HPDE6-E6E7 (cell line): ENCODE measurements around the gene SLC7A6OS.

Source experiments
- DNase-seq: peaks from one replicate; pipeline ENCODE4 v3.0.0; 2011; ENCODE audit warnings: missing footprints; ENCODE audit errors: extremely low spot score

SLC7A6OS gene

DNA sequence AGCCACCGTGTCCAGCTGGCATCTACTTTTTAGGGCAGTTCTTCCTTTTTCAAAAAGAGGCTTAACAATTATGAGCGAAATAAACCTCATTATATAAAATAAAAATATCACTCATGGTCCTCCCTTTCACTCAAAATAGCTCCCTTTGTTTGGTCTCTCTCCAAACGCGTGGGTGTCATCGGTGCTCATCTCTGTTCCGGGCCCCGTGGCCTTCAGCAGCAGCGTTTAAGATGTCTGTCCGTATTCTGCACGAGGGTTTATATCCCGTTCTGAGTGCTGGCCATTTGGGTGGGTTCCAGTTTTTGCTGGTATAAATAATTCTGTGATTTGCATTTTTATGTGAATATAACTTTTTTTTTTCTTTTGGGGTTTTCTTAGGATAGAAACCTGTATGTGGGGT is 33.5 kb upstream of the SLC7A6OS start:
- DNase-seq, result no peak

DNA sequence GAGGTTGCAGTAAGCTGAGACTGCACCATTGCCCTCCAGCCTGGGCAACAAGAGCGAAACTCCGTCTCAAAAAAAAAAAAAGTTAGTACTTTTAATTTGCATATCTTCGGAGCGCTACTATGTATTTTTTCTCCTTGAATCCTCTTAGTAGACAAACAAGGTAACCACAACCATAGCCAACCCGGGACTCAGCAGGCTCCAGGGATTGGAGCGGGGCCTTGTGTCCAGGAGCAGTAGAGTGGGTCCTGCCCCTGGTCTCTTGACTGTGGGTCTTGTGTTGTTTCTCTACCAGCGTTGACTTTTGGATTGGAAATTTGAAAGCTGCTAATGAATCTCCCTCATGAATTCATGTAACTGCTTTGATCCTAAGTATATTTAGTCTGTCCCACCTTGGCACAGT is 32.4 kb upstream of the SLC7A6OS start:
- DNase-seq, result no peak

DNA sequence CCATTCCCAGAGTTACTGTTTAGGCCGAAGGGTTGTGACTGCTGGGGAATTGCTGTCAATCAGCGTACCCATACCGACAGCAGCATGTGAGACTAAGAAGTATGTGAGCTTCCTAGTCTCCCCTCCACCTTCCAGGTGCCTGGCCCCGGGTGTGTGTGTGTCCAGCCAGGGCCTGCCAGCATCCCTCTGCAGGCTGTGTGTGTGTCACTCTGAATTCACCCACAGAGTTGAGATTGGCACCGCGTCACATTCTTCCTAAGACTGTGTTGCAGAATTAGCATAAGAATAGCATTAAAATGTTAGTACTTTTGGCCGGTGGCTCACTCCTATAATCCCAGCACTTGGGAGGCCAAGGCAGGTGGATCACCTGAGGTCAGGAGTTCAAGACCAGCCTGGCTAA is 31.9 kb upstream of the SLC7A6OS start:
- DNase-seq, result no peak

DNA sequence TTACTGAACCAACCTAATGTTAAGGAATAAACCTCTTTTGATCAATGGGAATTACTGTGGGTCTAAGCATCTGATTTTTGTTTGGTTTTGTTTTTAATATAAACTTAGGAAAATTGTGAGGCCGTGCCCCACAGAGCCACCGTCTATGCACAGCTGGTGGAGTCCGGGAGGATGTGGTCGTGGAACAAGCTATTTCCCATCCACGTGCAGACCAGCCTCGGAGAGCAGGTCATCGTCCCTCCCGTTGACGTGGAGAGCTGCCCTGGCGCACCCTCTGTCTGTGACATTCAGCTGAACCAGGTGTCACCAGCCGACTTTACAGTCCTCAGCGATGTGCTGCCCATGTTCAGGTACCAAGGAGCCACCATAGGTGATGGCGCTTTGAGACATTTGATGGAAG is 28.5 kb upstream of the SLC7A6OS start:
- DNase-seq, result no peak

DNA sequence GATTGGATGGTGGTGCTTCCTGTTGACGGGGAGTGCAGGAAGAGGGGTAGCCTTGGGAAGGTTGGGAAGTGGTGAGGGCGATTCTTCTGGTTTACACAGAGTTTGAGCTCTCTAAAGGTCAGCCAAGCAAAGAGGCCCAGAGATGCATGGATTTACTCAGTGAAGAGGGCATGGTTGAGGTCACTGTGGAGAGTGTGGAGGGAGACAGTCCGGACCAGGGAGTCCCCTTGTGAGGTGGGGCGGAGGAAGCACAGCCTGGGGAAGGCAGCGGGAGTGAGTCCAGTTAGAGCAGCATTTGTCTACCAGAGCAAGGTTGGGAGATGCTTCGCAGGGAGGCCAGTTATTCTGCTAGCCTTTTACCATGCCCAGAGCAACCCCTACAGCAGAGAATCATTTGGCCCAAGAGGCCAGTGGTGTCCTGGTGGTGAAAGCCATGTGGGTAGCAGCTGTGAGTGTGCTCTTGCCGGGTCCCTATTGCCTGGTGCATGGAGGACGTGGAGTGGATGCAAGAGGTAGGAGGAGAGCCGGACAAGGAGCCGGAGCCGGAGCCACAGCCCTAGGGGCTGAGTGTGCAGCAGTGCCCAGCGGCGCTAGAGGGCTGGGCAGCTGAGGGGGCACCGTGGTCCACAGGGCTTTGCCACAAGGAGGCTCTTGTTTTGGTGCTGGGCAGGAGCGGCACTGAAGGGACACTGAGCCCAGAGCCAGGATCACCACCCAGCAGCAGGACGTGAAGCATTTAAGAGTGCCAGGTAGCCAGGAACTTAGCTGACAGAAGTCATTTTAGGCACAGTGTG is 27.8 kb upstream of the SLC7A6OS start:
- DNase-seq, result no peak

DNA sequence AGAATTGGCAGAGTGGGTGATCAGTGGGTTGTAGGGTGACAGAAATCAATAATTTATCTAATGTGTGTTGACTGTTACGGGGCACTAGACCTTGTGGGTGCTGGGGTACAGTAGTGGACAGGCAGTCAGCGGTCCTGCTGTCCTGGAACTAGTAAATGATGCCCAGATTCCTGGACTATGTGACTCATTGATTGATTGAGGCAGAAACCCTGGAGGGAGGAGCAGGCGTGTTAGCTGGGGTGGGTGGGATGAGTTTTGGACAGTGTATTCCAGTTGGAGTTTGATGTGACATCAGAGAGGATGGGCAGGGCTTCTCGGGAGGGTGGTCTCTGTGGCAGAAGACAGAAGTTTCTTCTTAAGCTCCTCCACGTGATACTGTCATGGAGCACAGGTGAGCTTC is 24.4 kb upstream of the SLC7A6OS start:
- no peak for DNase-seq

DNA sequence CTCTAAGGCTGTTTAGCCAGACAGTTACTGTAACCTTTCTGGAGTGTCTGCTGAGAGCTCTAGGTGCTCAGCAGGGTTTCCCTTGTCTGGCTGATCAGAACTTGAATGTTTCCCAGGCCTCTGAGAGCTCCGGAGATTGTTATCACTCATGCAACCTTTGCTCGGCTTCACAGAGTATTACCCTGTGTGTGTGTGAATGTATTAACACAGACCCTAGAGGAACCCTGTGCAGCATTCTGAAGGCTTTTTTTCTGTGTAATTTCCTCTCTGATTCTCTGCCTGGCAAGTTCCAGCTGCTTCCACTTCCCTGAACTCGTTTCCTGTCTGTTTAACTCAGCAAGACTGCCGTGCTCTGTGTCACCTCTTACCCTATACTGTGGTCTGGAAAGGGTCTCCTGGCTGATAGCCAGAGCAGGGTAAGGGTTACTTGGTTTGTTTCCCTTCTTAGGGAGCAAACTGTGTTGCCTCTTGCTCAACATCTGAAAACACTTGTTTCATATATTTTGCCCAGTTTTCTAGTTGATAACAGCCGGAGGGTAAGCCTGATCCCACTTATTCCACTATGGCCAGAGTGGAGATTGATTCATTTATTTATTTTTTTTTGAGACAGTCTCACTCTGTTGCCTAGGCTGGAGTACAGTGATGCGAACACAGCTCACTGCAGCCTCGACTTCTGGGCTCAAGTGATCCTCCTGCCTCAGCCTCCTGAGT is 21.8 kb upstream of the SLC7A6OS start:
- DNase-seq, result no peak

DNA sequence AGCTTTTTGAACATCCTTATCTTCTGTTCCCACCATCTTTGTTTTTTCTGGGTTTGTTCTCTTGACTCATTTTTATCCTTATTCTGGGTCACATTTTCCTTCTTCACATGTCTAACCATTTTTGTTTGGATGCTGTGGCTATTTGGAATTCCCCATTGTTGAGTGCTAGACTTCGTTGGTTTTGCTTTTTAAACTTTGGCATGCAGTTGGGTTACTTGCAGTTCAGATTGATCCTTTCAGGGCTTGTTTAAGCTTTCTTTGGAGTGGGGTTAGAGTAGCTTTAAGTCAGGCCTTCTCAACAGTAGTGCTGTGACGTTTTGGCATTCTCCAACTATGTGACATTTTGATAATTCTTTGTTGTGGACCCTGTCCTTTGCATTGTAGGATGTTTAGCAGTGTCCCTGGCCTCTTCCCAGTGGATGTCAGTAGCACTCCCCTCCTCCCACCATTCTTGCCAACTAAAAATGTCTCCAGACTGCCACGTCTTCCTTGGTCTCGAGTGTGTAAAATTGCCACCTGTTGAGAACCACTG is 21.2 kb upstream of the SLC7A6OS start:
- no peak for DNase-seq

DNA sequence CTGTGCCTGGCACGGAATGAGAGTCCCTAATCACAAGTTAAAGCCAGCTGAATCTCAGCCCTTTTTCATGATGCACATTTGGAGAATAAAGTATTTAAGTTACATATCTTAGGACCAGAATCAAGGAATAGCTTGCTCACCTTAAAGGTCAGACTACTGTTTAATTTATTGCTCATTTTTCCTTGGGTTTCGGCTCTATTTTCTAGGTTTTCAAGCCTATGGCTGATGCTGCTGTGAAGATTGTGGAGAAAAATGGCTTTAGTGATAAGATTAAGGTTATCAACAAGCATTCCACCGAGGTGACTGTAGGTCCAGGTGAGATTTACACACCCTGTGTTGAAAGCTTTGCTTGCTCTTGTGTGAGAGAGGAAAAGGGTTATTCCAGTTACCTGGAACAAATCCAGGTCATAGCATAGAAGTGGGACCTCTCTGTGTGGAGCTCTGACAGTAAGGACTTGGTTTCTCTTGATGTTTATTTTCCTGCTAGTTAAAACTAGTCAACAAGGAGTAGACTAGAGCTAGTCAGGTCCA is 18.2 kb upstream of the SLC7A6OS start:
- no peak for DNase-seq

DNA sequence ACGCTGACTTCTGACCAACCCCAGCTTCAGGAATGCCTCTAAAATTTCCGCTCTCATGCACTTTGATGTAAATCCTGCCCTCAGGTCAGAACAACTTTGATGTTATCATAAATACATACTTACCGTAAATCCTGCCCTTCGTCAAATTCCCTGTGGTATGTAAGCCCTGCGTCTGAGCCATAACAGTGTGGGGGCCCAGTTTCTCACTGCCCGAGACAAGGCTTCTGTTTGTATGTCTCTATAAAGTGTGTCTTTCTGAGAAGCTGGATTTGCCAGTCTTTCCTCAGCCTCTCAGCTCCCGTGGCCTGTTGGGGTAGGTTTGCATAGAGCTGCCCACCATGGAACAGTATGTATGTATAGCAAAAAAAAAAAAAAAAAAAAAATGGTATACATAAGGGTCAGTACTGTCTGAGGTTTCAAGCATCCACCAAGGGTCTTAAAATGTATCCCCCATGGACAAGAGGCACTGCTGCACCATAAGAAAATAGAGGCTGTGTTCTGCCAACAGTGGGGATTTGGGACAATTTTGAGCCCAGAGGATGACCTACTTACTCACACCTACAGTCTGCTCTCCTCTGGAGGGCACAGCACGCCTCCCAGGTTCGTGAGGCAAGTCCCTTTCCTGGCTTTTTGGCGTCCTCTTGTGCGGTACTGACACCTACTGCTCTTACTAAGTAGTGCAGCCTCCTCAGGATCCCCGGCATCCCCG is 17.6 kb upstream of the SLC7A6OS start:
- DNase-seq, result peak; percentile 92

DNA sequence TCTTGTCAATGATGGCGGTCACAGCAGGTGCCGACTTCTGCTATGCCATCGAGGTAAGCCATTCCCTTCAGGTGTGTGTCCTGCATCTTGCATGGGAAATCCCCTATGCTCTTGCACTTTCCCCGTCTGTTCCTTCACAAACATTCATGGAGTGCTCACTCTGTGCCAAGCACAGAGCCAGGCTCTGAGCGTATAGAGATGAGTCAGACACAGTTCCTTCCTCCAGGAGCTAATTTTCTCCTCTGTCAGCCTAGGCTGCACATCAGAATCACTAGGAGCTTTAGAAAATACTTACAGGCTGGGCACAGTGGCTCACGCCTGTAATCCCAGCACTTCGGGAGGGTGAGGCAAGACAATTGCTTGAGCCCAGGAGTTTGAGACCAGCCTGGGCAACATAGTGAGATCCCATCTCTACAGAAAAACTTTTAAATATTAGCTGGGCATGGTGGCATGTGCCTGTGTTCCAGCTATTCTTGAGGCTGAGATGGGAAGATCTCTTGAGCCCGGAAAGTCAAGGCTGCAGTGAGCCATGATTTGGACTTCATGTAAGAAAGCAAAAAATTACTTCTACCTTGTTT is 14.1 kb upstream of the SLC7A6OS start:
- DNase-seq, result no peak

DNA sequence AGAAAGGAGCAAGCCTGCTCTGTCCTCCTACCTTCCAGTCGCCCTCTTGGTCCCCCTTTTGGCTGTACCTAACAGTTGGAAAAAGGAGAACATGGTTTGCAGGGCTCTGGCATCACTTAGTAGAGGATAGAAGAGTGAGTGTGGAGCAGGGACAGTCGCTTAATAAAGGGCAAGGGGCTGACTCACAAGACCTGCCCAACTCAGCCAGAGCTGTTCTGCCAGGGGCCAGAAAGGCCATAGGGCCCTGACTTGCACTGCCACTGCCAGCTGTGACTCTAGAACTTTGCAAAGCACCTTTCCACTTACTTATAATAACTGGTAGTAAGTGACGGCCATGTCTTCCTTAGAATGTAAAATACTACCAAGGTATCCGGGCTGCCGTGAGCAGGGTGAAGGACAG is 13.6 kb upstream of the SLC7A6OS start:
- no peak for DNase-seq

DNA sequence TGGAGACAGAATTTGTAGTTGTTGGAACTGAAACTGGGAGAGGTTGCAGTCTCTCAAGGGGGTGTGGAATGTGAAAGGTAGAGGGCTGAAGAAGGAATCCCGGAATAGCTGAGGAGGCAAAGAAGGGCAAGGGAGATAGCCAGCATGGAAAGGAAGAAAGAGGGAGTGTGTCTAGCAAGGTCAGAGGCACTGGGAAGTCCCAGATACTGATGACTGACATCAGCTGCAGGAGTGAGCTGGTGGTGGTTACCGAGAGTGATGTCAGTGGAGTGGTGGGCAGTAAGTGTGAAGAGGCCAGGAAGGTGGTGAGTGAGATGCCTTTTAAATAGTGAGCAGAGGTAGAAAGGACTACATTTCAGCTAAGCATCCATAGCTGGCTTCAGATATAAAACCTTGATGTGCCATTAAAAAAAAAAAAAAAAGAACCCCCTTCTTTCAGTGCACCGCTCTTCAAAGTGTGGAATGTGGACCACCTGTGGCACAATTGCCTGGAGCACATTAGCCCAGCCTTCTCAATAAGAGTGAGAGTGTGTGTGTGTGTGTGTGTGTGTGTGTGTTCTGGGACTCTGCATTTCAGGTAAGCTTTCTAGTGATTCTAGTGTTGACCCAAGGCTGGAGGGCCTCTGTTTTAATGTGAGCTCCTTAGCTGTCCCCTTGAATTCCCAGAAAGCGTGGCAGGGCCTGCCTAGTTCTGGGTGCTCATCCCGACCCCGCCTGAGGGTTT is 8.6 kb upstream of the SLC7A6OS start:
- no peak for DNase-seq

DNA sequence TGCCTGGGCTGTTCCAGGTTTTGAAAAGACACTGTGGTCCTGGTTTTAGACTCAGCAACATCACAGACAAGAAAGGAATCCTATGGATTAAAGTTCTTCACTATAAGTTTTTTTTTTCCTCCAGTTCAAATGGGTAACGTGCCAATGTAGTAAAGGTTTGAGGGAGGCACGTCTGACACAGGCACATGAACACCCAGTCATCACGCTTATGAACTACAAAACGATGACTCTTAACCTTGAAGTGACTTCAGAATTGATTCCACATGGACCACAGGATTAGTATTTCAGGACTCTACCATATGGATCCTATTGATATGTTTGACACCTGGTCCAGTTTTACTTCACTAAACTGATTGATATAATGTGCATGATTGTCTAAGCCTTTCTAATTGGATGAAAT is 2.4 kb upstream of the SLC7A6OS start:
- DNase-seq, result no peak

DNA sequence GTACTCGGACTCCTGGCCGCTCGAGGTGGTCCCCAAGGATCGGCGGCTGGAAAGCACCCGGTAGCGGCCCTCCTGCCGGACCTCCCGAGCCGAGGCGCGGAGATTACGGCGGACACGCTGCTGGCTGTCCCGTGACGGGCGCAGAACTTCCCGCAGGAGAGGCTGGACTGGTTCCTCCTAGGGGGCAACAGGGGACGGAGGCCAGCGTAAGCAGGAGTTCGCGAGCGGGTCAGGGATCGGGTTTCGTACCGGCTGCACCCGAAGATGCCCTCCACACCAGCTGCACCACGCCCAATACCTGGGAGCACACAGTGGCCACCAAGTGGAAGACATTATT is 341 bp downstream of the SLC7A6OS start:
- DNase-seq, result peak; percentile 60

DNA sequence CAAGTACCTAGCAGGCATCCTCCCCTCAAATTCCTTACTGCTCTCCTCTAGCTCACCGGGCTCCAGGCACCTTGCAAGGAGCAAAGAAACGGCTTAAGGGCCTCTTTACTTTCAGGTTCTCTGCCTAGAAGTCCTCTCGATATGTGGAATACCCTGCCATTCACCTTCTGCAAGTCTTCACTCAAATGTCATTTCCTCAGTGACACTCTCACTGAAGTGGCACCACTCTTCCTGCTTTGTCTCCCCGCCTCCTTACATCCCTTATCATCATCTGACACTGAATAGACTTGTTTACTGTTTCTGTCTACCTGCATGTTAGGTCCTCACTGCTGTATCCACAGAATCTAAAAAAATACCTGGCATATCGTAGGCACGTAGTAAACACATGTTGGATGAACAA is 947 bp downstream of the SLC7A6OS start:
- DNase-seq, result no peak

DNA sequence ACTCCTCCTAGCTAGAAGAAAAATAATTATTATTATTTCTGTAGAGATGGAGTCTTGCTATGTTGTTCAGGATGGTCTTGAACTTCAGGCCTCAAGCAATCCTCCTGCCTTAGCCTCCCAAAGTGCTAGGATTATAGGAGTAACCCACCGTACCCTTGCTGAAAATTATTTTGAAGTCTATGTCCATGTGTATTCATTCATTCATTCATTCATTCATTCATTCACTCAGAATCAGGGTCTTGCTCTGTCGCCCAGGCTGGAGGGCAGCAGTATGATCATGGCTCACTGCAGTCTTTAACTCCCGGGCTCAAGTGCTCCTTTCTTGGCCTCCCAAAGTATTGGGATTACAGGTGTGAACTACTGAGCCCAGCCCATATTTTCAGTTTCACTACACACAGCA is 4.1 kb downstream of the SLC7A6OS start:
- DNase-seq, result no peak

DNA sequence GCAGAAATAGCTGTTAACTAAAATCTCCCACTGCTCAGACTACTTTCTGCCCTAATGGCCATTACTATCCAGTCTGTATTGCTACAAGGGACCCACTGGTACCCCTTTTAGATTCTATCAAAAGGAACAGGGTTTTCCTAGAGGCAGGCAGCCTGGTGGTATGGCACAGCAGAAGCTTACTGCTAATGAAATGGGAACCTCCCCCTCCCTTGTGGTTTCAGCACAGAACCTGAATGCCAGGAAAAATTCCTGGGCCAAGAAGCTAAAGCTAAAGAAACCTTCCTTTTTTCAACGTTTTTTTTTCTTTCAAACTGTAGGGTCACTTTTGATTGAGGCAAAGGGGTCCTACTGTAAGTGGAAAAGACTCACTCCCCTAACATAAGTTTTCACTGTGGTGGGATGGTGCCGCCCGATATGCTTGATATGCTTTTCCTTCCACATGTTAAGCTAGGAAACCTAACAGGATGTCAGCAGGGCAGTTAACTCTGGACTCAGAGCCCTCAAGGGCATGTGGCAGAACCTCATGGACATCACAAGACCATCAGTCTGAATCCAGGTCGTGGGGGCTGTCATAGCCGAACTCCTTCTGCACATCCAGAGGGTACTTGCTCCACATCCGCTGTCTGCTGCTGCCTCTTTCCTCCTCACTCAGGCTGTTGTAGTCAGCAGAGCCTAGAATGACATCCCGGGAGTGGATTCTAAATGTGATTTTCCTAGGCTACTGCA is 9.8 kb downstream of the SLC7A6OS start:
- DNase-seq, result no peak

DNA sequence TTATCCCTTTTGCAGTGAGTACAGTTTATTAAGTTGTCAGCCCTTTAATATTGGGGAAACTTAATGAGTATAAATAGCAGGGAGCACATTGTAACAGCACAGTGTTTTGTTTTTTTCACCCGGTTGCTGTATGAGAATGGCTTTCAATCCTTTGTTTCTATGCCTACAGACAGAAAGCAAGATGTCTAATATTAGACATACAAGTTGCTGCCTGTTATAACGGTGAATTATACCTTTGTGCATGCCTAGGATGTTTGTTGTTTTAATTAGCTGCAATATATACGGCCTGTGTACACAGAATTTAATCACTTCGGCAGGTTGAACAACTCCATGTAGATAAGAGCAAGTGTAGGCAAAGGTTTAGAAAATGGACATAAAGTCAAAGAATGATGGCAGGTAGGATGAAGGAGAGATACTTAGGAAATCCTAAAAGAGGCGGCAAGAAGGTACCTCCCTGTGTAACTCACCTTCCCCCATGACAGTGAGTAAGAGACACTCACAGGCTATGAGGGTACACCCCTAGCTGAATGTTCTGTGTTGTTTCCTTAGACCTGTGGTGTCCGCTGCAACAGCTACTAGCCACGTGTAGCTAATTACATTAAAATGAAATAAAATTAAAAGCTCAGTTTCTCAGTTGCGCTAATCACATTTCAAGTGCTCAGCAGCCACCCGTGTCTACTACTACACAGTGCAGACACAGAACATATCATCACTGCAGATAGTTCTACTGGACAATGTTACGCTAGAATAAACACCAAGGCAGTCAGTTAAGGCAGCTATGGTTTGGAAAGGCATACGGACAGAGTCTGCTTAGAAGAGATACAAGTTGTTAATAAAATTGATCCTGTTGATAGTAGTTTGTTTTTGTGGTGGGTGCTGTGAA is 10.9 kb downstream of the SLC7A6OS start:
- DNase-seq, result no peak
